Inferior parietal cortex (tissue), 1 donor: ENCODE data around the gene HCRTR1.

Experiments
- DNase-seq: peaks from one replicate; pipeline ENCODE4 v3.0.0-alpha.2; 2016; ENCODE audit errors: extremely low spot score

HCRTR1 gene

GRCh38 chr1:31617218-31617915 lies at the start of gene HCRTR1:
Gene HCRTR1, plus strand, starts transcription at chr1:31617689. Its CDS starts 1,504 bp downstream, at chr1:31619193.
- DNase-seq = no peak

GRCh38 chr1:31567956-31568570 lies 49.4 kb upstream of the HCRTR1 start:
- DNase-seq = no peak

- DNase-seq = no peak
Measured at GRCh38 chr1:31568895-31569595, 48.4 kb upstream of the HCRTR1 start.

GRCh38 chr1:31569596-31570173 lies 47.8 kb upstream of the HCRTR1 start:
- DNase-seq = no peak

GRCh38 chr1:31570228-31570627 lies 47.3 kb upstream of the HCRTR1 start:
- DNase-seq = no peak

GRCh38 chr1:31570906-31571305 lies 46.6 kb upstream of the HCRTR1 start:
- no peak for DNase-seq

- DNase-seq = no peak
Measured at GRCh38 chr1:31571340-31572295, 45.9 kb upstream of the HCRTR1 start.

- no peak for DNase-seq
Measured at GRCh38 chr1:31572323-31573104, 45.0 kb upstream of the HCRTR1 start.

- no peak for DNase-seq
Measured at GRCh38 chr1:31573261-31573660, 44.2 kb upstream of the HCRTR1 start.

- no peak for DNase-seq
Measured at GRCh38 chr1:31574749-31575368, 42.6 kb upstream of the HCRTR1 start.

- DNase-seq = no peak
Measured at GRCh38 chr1:31575369-31576140, 41.9 kb upstream of the HCRTR1 start.

- no peak for DNase-seq
Measured at GRCh38 chr1:31576201-31576669, 41.3 kb upstream of the HCRTR1 start, which contains the start of gene TINAGL1. Gene TINAGL1, plus strand, starts transcription at chr1:31576515. Its CDS starts 634 bp downstream, at chr1:31577149.

- no peak for DNase-seq
Measured at GRCh38 chr1:31576743-31577455, 40.6 kb upstream of the HCRTR1 start.

- DNase-seq = no peak
Measured at GRCh38 chr1:31577515-31578192, 39.8 kb upstream of the HCRTR1 start.

- no peak for DNase-seq
Measured at GRCh38 chr1:31579374-31579773, 38.1 kb upstream of the HCRTR1 start.

GRCh38 chr1:31580513-31580870 lies 37.0 kb upstream of the HCRTR1 start:
- no peak for DNase-seq

GRCh38 chr1:31580891-31581603 lies 36.4 kb upstream of the HCRTR1 start:
- no peak for DNase-seq
